Lung (tissue), 12 donors: ENCODE measurements around the gene ESPN. TPM values are rescaled to one million over a fixed set of nuclear protein-coding genes. Genes with fewer than 3 reads are reported as not detected.

Source experiments
- ATAC-seq: fragments of 200-7000 bp; cut with Tn5 transposase; one replicate; pipeline ENCODE4 v1.9.1; 2020; ENCODE audit warnings: moderate number of reproducible peaks; ENCODE audit not compliant: insufficient read depth, low FRiP score
- DNase-seq, 3 donors: peaks; one replicate each; pipeline ENCODE4 v3.0.0-alpha.2; 2013 to 2017
- H3K27ac ChIP-seq, 2 donors: one replicate each; pipeline ENCODE4 v1.5.1; 2013; ENCODE audit warnings: mild to moderate bottlenecking in 2 of 2, moderate library complexity in 2 of 2, control low read depth in 1 of 2, inconsistent platforms in 1 of 2, low read depth in 1 of 2, low read length in 1 of 2
- H3K27me3 ChIP-seq, 3 donors: one replicate each; pipeline ENCODE4 v1.5.1; 2013; ENCODE audit warnings: low read length in 2 of 3; ENCODE audit not compliant: control insufficient read depth in 3 of 3, insufficient read depth in 3 of 3
- H3K36me3 ChIP-seq, 4 donors: one replicate each; pipeline ENCODE4 v1.5.1; 2013; ENCODE audit warnings: low read length in 4 of 4, mild to moderate bottlenecking in 1 of 4, moderate library complexity in 1 of 4; ENCODE audit not compliant: control insufficient read depth in 4 of 4, insufficient read depth in 4 of 4
- H3K4me1 ChIP-seq, 5 donors: one replicate each; pipeline ENCODE4 v1.5.1; 2013; ENCODE audit warnings: low read length in 5 of 5, mild to moderate bottlenecking in 2 of 5, moderate library complexity in 1 of 5; ENCODE audit not compliant: control insufficient read depth in 5 of 5, insufficient read depth in 5 of 5
- H3K4me3 ChIP-seq: one replicate; pipeline ENCODE4 v1.5.1; 2013; ENCODE audit warnings: mild to moderate bottlenecking, control low read depth, moderate library complexity
- H3K9ac ChIP-seq, 2 donors: one replicate each; pipeline ENCODE4 v1.5.1; 2013; ENCODE audit warnings: low read length in 2 of 2, control low read depth in 1 of 2; ENCODE audit not compliant: insufficient read depth in 1 of 2
- H3K9me3 ChIP-seq, 4 donors: one replicate each; pipeline ENCODE4 v1.5.1; 2013; ENCODE audit warnings: low read length in 3 of 4, mild to moderate bottlenecking in 1 of 4, moderate library complexity in 1 of 4; ENCODE audit not compliant: control insufficient read depth in 4 of 4, insufficient read depth in 3 of 4
- CTCF ChIP-seq: IDR thresholded peaks from 2 replicates; pipeline ENCODE4 v1.5.1; 2012; ENCODE audit warnings: mild to moderate bottlenecking; ENCODE audit errors: control extremely low read depth, extremely low read depth
- WGBS, 2 donors: extraction: QIAGEN DNeasy Blood & Tissue Kit; methylation state at CpG; one replicate each; pipeline ENCODE4 v1.1.7; 2013; 5-methylcytosine and 5-hydroxymethylcytosine counted together
- polyA plus RNA-seq, 2 donors: library from polyadenylated mRNA; stranded (reverse); fragments of 200-250 nt; gene quantifications; one replicate each; pipeline ENCODE4 v1.2.1, GENCODE V29; 2013
- total RNA-seq, 2 donors: library from RNA; depleted of rRNA in 1 of 2; stranded (reverse); fragments of >200 nt in 1 of 2; gene quantifications; one replicate each; pipeline ENCODE4 v1.2.1, GENCODE V29; 2014 to 2021
- donor health status: control.
- donor health status: control.
- donor health status: Bipolar disorder and iron deficiency.
- donor health status: healthy.
- donor health status: DM: yes; HTN: yes; CAD: no.

Gene ESPN
- total and polyA plus RNA-seq, 4 donors, result 2.1 to 20.8 (median 7.4) TPM

GRCh38 chr1:6412896-6413295 is 11.7 kb upstream of the ESPN start:
- no peak for ATAC-seq

GRCh38 chr1:6414443-6414844 is 10.1 kb upstream of the ESPN start:
- Histone ChIP-seq H3K27ac (no peak overlapping the region), H3K4me3 (no peak overlapping the region), H3K27me3 (peaks cover 3 to 51% (median 43%) of the 10 kb centered on the region in 3 donors), H3K4me1 (peaks cover 0 to 5% (median 0%) of the 10 kb centered on the region in 5 donors), H3K9ac (no peak overlapping the region), H3K9me3 (no peaks in the 10 kb centered on the region), H3K36me3 (no peaks in the 10 kb centered on the region)
- ATAC-seq (no peak), DNase-seq (peak in 1 of 3 donors; percentile 35)
- no peak for TF ChIP-seq CTCF
- 6 to 11% methylated on average over 15 of the region's 15 CpGs for WGBS, 2 donors

More at GRCh38 chr1:6412896-6413295, 11.7 kb upstream of the ESPN start:
- no peaks in the 10 kb centered on the region for H3K4me1 ChIP-seq
- no peak overlapping the region for H3K27ac ChIP-seq
- H3K9ac ChIP-seq, result no peak overlapping the region
- no peak for TF ChIP-seq CTCF
- H3K4me3 ChIP-seq, result no peak overlapping the region
- no peaks in the 10 kb centered on the region for H3K36me3 ChIP-seq
- H3K9me3 ChIP-seq, result no peaks in the 10 kb centered on the region
- WGBS, 2 donors, result 47 to 59% methylated on average over 6 of the region's 6 CpGs
- peaks cover 0 to 44% (median 37%) of the 10 kb centered on the region in 3 donors for H3K27me3 ChIP-seq
- DNase-seq, result no peak

- Histone ChIP-seq H3K9me3 (no peaks in the 10 kb centered on the region), H3K4me3 (no peak overlapping the region), H3K36me3 (no peaks in the 10 kb centered on the region), H3K9ac (no peak overlapping the region), H3K27me3 (peaks cover 3 to 53% (median 44%) of the 10 kb centered on the region in 3 donors), H3K4me1 (peaks cover 0 to 7% (median 2%) of the 10 kb centered on the region in 5 donors), H3K27ac (no peak overlapping the region)
- ATAC-seq, result no peak
- no peak for DNase-seq
- 51 to 54% methylated on average over 17 of the region's 17 CpGs for WGBS, 2 donors
- no peak for TF ChIP-seq CTCF
Measured at GRCh38 chr1:6414881-6415626, 9.5 kb upstream of the ESPN start.
